Left lobe of liver (tissue), 2 donors: Measurements from ENCODE around the gene RFX3. TPM values are rescaled to one million over a fixed set of nuclear protein-coding genes. Genes with fewer than 3 reads are reported as not detected.

Source experiments
- ATAC-seq: fragments of 200-7000 bp; cut with Tn5 transposase; one replicate; pipeline ENCODE4 v1.9.1; 2020; ENCODE audit warnings: mild to moderate bottlenecking, moderate library complexity
- DNase-seq: peaks from one replicate; pipeline ENCODE4 v3.0.0-alpha.2; 2020; ENCODE audit warnings: low spot score
- total RNA-seq: library from RNA; stranded (reverse); gene quantifications from one replicate; pipeline ENCODE4 v1.2.1, GENCODE V29; 2021
- donor health status: DM: no; HTN: no; CAD: no; lungs with moderate emphysema.
- donor health status: DM: no; HTN: yes; CAD: no.

Gene RFX3
- total RNA-seq, 1 donor from 2014 or later = 2.6 TPM

GRCh38 chr9:3436629-3437420, 89.0 kb downstream of the RFX3 start:
- DNase-seq (no peak), ATAC-seq (no peak)

DNA sequence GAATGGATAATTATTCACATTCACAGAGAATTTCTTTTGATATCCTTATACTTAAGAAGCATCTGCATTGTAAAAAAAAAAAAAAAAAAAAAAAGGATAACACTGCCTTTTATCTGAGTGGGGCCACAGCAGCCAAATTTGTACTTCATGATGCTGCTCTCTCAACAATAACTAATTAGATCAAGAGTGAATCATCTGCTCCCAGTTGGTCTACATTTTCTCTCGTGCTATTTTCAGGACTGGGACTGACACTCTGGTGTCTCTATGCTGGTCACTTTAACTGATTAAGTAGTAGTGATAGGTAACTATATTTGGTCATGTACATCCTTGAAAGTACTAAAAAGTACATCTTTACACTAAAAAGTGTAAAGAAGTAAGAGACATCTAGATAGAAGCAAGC, 90.1 kb downstream of the RFX3 start:
- ATAC-seq (no peak), DNase-seq (no peak)

DNA sequence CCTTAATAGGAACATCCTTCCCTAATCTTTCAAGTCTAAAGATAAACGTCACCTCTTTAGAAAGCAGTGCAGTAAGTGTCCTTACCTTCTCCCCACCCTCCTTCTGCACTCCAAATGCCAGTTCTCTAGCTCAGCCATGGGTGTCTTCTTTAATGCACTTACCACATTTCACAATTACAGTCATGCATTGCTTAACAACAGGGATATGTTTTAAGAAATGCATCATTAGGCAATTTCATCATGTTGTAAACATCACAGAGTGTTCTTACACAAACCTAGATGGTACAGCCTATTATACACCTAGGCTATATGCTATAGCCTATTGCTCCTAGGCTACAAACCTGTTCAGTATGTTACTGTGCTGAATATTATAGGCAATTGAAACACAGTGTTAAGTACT, 91.2 kb downstream of the RFX3 start:
- DNase-seq = no peak
- peak; percentile 64 for ATAC-seq

DNA sequence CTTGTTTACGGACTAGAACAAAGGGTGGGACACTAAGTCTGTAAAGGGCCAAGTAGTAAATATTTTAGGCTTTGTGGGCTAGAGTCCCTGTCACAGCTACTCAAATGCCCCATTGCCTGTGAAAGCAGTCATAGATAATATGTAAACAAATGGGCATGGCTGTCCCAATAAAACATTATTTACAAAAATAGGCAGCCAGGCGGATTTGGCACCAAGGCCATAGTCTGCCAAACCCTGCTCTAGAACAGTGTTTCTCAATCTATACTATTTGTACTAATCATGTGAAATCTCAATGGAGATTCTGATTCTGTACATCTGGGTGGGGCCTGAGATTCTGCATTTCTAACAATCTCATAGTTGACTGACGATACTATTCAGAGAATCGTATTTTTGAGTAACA, 92.0 kb downstream of the RFX3 start:
- DNase-seq = no peak
- peak; percentile 66 for ATAC-seq

- DNase-seq (no peak), ATAC-seq (no peak)
Observed at GRCh38 chr9:3433066-3433465, 92.7 kb downstream of the RFX3 start.

DNA sequence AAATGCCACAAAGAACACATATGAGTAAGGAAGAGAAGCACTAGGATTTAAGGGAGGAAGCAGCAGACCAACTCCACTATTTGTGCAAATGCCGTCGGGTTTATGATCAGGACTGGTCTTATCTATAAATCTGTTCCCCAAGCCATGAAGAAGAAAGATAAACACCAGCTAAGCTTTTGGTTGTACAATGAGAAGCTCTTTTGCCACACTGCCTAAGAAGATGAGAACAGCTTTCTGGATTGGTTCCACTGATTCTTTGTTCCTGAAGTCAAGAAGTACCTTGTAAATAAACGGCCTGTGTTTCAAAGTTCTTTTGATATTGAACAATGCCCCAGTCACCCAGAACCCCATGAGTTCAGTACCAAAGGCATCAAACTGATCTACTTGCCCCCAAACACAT, 93.9 kb downstream of the RFX3 start:
- no peak for ATAC-seq
- no peak for DNase-seq

DNA sequence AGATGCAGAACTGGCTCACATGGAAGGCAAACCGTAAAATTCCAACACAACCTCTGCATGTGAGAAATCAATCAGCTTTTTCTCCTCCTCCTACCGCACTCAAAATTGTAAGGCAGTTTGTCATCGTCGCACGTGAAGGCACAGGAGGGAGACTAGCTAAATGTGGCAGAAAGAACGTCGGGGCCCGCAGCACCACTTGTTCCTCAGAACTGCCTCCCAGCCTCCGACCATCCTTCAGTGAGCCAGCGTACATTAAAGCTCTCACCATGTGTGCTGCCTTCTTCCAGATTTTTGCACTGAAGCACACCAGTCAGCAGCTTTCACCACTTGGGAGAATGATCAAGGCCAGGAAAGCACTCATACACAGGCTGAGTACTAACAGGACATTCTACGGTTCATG, 105.9 kb downstream of the RFX3 start:
- ATAC-seq (no peak), DNase-seq (no peak)

DNA sequence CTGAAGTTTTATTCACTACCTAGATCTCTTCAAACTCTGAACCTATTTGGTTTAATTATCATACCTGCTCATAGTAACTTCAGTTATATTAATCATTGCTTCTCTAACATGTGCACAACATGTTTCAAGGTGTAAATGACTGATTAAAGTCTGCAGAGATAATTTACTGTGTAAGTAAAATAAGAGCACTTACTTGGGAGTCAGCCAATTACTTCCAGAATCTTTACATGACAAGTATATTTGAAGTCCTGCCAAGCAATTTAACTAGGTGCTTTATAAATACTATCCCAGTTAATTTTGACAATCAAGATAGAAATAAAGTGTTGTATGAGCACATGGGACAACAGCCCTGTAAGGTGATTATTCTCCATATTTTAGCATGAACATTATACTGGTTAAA, 109.9 kb downstream of the RFX3 start:
- ATAC-seq = no peak

GRCh38 chr9:3413984-3414383, 111.8 kb downstream of the RFX3 start:
- no peak for DNase-seq
- no peak for ATAC-seq

More for the DNA sequence above, 109.9 kb downstream of the RFX3 start:
- no peak for DNase-seq

- no peak for DNase-seq
- no peak for ATAC-seq
Observed at GRCh38 chr9:3410461-3410860, 115.3 kb downstream of the RFX3 start.

GRCh38 chr9:3409453-3409852, 116.3 kb downstream of the RFX3 start:
- no peak for DNase-seq
- no peak for ATAC-seq

- DNase-seq (no peak), ATAC-seq (no peak)
Observed at GRCh38 chr9:3403315-3403714, 122.5 kb downstream of the RFX3 start.

DNA sequence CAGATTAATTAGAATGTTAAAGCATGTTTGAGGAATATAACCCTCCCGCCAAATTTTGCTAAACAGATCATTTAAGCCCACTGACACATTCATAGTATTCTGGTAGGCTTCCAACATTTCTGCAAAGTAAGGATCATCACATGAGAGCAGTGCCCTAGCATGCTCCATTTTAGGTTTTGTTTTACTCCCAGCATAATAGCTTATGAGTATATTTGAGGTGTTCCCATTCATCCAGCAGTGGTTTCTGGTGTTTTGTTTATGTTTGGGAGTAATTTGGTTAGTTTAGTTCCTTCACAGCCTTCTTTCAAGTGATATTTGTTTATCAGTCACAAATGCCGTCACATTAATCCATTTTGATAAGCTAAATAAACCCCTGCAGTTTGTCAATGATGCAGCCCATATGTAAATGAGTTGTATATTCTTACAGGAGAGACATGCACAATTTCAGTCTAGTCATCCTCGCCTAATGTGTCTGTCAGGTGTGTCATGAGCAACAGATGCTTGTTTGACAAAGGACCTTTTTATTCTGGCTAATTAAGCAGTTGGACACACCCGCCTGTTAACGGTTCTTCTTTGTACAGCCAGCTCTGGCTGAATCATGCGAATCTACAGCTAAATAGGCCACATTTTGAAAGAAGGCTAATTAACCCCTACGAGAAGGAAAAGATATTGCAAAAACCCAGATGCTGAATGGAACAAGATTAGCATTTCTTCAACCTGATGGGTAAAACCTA, 124.4 kb downstream of the RFX3 start:
- DNase-seq = no peak
- ATAC-seq = no peak

GRCh38 chr9:3398232-3398648, 127.6 kb downstream of the RFX3 start:
- DNase-seq (no peak), ATAC-seq (no peak)

GRCh38 chr9:3397766-3398165, 128.0 kb downstream of the RFX3 start:
- no peak for DNase-seq
- ATAC-seq = no peak

GRCh38 chr9:3391414-3391813, 134.4 kb downstream of the RFX3 start:
- DNase-seq = no peak
- no peak for ATAC-seq

DNA sequence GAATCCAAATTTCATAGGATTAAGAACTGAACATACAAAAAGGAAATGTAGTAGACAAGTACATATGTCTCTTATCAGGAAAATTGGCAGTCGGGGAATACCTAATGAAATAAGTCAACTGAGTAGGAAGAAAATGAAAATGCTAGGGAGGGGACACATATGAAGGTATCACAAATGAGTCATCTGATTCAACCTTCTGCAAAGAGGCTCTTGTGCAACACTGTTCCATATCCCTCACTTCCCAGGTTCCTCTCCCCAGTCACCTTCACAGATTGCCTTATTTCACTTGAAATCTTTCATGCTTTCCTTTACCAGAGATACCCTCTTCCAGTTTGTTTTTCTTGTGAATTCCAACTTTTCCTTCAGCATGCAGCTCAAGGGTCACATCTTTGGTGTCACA, 139.0 kb downstream of the RFX3 start:
- ATAC-seq (no peak), DNase-seq (no peak)

- ATAC-seq (no peak), DNase-seq (no peak)
Observed at GRCh38 chr9:3385871-3386270, 139.9 kb downstream of the RFX3 start.

GRCh38 chr9:3371842-3372241, 154.0 kb downstream of the RFX3 start:
- no peak for ATAC-seq
- no peak for DNase-seq

DNA sequence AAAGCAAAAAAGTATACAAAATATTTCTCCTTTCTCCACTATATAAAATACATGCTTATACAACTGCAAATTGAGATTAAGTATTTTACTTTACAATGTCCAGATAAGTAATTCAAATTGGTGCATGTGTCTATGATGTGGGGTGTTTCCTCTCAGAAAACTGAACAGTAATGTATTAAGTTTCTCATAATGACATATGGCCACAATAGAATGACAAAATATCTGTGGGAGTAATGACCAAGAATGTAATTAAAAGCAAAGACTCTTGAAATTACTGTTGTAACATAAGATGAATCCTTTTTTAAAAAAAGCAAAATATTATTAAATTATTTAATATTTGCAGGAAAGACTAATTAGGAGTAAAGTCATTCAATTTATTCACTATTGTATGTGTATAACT, 155.1 kb downstream of the RFX3 start:
- no peak for ATAC-seq
- no peak for DNase-seq

DNA sequence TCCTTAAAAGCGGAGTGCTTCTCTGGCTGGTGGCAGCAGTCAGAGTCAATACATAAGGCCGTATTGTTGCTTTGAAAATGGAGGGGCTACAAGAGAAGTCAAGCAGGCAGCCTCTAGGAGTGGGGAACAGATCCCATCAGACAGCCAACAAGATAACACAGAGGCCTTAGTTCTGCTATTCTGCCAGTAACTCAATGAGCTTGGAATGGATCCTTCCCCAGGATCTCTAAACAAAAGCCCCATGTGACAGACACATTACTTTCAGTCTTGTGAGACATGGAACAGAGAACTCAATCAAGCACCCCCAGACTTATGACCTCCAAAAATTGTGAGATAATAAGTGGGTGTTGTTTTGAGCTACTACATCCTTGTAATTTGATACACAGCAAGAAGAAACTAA, 158.6 kb downstream of the RFX3 start:
- DNase-seq = no peak
- no peak for ATAC-seq

- ATAC-seq (no peak), DNase-seq (no peak)
Observed at GRCh38 chr9:3361689-3362392, 164.0 kb downstream of the RFX3 start.
